AG20443 (cell line): Measurements from ENCODE around the gene GPR31.

Source experiments
- DNase-seq: peaks from one replicate; pipeline ENCODE4 v3.0.0; 2012; ENCODE audit warnings: low spot score, mixed read lengths

Gene GPR31

DNA sequence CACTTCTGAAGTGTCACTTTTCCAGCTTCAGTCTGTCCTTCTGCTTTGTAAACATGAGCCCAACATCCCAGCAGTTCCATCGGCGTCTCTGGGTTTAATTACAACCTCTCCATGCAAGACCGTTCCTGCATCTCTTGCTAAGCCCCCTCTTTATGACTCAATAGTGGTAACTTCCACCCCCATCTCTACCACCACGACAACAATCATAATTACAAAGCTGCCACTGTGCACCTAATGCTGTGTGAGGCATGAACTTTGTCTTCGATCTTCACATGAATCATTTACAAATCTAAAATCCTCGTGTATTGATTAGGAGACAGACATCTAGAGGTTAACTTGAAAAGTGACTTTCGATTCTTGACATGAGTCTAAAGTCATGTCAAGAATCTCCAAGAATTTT is 39.8 kb downstream of the GPR31 start:
- no peak for DNase-seq

DNA sequence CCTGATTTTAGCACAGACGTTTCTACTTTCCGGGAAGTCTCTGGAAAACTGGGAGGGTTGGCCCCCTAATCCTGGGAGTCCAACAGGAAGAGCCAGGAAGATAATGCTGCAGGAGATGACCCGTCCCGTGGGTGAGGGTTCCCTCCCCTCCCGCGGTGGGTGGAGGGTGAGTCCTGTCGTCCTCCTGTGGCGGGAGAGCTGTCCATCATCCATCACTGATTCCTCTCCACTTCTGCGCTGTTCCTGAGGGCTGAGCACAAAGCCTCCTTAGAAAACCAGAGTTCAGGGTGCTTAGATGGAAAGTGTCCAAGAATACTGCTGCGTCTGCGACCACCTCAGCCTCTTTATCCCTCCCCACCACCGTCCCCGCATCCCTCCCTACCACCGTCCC is 40.9 kb downstream of the GPR31 start:
- DNase-seq, result no peak

DNA sequence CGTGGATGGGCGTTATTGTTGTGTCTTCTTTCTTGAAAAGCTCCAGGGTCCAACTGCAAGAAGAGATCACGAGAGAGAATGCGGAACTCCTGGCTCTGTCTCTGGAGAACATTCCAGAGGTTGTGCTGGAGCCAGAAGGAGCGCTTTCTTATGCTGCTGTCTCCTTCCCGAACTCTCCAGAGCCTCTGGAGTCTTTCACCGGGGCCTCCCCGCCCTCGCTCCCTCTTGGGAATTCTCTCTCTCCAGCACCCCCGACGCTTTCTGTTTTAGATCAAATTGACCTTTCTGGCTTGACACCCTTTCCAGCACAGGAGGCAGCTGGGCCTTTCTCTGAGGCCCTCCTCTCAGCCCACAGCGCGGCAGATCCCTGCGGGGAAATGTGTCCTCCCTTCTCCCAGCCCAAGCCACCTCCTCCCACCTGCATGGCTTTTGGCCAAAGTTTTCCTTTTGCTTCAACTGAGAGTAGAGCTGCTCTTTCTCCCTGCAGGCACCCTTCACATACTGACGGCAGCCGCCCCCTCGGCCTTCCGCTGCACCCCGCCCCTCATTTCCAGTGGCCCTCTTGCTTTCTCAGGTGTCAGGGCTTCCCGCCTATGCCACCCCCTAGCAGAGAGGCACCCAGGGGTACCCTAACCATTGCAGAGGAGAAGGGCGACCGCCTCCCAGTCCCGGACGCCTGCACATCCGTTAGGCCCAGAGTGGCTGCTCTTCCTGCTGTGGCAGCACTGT is 41.5 kb downstream of the GPR31 start:
- DNase-seq, result peak; percentile 32

DNA sequence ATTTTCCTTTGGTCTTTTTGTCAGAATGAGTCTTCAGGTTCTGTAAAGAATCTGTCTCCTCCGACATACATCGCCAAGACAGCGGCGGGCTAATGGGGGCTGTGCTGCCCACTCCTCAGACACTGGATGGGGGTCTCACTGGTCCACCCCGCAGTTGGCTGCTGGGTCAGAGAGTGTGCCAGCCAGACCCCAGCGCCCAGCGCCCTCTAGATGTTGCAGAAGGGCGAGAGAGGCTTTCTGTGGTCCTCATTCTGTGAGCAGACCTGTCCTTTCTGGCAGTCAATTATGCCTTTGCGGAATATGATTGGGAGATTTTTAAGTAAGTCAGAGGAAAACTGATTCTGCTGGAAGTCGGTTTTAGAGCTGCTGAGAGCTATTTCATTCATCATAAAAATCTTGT is 42.7 kb downstream of the GPR31 start:
- no peak for DNase-seq

DNA sequence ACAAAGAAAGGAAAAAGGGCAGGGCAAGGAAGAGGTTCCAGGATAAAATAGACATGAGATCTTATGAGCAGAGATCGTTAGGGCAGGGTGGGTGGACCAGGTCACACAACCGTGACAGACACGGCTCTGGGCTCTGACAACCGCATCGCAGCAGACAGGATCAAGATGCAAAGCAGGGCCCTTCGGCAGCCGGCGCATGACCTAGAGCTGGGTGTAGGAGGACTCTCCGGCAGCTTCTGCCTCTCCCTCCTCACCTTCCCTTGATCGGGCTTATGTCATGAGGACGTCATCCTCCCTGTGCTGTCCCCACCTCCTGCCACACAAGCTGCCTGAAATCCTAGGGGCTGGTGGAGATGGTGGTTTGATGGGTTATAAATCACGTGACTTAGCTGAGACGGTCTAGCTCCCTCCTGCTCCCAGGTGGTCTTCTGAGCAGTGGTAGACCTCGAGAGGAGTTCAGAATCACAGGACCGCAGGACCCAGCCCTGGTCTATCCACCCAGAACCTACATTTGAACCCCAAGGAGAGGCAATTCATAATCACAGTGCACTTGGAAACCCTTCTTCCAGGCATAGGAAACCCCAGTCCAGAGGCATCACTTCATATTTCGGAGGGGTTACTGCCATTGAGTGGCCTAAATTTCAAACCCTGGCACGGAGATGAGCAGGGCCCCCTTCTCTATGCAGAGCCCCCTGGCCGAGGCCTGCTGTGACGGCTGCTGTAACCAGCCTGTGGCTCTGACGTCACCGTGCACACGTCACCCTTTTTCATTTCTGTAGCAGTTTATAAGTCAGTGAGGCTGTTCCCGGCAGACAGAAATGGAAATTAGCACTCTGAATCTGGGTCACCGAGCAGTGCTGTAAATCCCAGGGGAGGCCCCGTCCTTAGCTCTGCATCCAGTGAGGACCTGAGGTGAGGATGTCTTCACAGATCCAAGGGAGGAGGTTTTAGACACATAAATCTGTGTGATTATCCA is 43.6 kb downstream of the GPR31 start:
- DNase-seq, result no peak

DNA sequence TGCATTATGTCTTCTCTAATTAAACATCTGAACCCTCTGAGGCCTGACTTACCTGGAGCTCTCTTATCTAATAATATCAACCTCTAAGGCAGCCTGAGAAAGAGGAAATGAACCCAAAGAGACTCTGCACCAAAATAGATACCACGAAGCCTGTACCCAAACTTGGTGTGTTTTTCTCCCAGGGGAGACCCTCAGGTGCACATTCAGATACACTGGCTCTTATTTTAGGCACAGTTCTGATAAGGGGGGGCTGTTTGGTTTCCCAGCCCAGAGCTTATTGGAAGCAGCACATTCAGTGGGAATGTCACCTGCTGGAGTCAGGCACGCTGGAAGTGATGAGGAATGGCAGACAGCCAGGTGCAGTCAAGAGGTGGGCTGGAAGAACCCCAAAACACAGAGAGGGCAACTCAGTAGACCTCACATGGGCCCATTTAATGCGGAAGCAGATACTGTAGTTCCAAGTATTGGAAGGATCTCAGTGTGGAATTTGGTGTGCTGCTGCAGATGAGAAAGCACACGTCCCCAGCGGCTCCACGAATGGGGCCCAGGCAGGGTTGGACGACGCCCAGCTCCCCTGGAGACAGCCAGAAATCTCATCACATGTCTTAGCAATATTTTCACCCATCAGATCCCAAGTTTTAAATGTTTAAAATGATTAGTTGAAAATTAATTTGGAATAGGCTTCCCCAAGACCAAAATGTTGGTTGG is 44.6 kb downstream of the GPR31 start:
- DNase-seq, result no peak

DNA sequence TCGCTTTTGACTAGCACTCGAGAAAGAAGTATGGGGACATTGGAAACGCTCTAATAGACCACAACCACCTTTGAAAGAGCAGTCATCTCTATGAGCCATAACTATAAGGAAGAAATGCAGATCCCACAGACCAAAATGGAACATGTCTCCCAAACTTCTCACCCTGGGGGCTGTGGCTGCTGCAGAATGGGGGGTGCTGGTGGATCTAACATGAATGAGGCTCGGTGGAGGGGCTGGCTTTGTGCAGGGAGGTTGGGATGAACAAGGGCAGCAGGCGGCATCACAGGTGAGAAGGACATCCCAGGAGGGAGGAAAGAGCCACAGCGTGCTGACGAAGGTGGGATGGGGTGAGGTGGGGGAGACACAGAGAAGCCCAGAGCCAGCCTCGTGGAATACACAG is 45.4 kb downstream of the GPR31 start:
- no peak for DNase-seq

DNA sequence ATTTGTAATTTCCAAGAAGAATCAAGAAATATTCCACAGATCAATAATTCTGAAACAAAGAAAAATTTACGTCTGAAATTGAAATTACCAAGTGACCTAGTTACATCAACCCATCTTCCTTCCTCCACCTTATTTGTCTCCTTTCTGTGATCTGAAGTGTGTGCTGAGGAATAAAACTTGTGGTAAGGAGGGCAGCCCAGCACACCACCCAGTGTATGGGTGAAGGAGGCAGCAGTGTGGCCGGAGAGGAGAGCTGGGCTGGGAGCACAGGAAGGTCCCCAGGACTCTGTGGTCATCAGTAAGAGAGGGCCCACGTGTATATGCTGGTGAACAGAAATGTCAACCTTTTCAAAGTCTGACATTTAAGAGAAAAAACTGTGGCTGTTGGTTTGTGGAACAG is 46.2 kb downstream of the GPR31 start:
- DNase-seq, result no peak

DNA sequence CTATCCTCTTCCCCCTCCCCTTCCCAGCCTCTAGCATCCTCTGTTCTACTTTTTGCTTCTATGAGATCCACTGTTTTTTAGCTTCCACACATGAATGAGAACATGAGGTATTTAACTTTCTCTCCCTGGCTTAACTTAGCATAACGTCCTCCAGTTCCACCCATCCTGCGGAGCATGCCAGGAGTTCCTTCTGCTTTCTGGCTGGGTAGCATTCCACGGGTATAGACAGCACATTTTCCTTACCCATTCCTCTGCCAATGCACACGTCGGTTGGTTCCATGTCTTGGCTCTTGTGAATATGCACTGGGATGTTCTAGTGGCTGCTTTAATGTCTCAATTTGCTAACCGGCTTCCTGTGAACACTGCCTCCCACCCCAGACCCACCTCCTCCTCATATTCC is 48.1 kb downstream of the GPR31 start:
- no peak for DNase-seq

DNA sequence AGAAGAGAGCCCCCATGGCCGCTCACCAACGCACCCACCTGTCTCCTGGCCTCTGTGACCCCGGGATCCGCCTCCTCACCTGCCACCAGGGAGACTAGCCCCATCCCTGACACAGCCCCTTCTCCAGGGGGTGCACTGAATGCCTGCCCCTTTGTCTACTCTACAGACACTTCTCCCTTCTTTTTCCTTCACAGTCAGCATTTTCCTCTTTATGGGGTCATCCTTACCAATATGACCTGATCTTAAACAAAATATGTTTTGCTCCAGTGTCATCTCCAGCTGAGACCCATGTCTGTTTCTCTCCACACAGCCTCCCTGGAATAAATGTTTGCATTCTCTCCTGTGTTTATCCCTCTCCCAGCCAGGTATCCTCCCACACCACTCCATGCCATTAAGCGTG is 49.5 kb downstream of the GPR31 start:
- no peak for DNase-seq

DNA sequence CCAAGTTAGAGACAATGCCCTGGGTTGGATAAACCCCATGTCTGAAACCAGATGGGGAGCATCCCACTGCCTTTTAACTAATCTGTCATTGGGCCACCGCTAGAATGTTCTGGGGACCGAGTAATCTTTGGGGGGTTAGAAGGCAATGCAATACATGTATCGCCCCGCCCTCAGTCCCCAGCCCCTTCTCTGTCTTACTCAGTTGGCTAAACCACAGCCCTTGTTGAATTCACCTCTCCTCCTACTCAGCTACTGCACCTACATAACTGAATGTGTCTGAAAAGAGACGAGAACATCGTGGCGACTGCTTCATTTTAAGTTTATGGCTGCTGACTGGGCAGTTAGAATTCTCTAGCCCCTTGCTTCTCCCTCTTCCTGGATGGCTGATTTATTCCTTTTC is 50.0 kb downstream of the GPR31 start:
- DNase-seq, result no peak

DNA sequence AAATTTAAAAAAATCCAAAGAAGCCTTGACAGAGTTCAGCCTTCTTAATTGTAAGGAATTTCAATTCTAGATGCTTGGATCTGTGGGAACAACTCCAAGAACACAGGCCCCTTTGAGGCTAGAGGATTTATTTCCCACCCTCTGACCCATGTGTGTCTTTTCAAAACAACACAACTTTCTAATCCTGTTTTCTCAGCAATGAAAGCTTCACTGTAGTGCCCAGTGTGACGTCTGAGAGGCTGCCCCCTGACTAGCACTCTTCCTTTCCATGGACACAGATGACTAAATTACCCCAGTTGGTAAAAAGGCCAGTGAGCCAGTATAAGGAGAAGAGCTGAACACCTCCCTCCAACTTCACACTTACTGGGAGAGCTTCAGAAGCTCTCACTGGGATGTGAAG is 51.4 kb downstream of the GPR31 start:
- no peak for DNase-seq
